ENCODE results near the gene RERE.
A peak's percentile ranks its signal among the peaks of the same experiment; 100 is the strongest.
"Not testable (repeated sequence)": the region's sequence is repeated elsewhere in the genome, so short reads cannot be mapped to it uniquely, and the experiment has no call there.

RERE gene

DNA sequence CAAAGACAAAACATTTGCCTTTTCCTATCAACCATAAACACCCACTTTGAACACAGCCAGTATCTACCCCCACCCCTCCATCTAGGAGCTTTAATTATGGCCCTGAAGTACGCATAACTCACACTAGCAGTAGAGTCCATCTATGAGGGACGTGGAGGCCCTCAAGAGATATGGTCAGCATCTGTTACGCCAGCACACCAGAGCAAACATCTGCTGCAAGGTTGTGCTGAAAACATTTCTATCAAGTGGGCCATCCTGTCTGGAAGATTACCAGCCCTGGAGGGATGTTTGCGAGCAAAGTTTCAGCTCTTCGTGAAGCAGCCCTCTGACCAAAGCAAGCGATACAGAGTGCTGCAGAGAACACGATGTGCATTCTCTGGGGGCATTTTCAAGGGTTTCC, 424.9 kb downstream of the RERE start:
- DNase-seq = no peak

DNA sequence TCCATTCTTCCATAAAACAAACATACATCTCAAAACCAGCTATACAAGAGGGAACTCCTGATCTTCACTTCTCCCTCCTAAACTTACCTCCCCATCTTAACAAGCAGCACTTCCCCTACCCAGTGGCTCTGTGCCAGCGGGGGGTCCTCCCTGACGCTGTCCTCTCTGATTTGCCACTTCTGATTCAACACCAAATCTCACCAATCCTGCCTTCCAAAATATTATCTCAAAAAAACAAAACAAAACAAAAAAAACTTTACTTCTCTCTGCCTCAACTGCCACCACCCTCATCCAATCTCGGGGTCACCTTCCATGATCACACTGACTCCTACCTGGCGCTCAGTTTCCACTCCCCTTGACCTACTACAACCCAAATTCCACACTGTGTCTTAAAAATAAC, 426.7 kb downstream of the RERE start:
- DNase-seq = no peak

- no peak for DNase-seq
These were observed 427.4 kb downstream of the RERE start for GRCh38 chr1:8389958-8390535.

DNA sequence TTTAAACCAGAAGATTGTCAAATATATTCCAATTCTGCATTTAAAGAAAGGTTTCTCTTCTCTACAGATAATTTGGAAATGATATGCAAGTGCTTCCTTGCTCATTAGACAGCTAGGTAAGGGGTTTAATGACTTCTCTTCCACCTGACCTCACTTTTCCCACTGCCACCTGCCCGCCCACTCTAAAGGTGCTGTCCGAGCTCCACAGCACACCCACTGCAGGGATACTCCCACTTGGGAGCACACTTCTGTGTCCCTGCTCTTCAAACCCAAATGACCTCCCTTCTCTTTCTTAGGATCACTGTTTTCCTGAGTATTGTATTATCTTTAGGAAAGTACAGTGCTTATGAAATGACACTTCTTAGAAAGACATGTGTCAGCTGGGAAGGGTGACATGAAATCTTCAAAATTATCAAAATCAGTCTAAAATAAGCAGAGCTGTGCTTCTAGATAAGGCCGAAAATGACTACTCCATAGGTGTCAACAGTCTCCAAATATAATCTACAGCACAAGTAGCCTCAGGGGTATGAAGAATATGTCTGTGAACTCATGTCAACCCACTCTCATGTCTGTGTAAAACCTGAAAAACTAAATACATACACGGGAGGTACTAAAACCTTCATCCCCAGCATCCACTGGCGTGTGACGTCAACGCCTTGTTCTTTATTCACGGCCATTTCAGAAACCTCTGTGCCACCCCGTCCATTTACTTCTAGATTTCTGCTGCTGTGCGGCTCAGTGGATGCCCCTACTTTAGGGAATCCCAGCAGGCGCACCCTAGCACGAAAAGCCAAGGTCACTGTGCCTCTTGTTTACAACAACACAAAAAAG, 428.5 kb downstream of the RERE start:
- no peak for DNase-seq

DNA sequence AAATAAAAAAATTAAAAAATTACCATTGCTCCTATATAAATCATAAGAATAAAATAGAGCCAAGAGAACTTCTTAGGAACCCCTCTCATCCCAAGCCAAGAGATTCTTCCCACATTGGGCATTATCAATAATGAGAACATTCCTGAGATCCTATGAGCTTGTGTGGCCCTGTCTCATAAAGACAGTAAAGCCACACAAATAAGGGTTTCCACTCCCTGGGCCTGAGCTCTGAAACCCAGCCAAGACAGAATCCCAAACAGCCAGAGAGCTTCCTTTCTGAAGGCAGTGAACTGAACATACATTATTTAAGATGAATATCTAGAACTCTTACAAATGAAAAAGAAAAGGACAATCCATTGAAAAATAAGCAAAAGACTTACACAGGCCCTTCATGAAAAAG, 431.2 kb downstream of the RERE start:
- no peak for DNase-seq

- DNase-seq = peak in 10 of 58 donors; percentile 16 to 53 (median 30)
These were observed 432.9 kb downstream of the RERE start for GRCh38 chr1:8384577-8384976.

- no peak for DNase-seq
These were observed 433.4 kb downstream of the RERE start for GRCh38 chr1:8384088-8384487.

DNA sequence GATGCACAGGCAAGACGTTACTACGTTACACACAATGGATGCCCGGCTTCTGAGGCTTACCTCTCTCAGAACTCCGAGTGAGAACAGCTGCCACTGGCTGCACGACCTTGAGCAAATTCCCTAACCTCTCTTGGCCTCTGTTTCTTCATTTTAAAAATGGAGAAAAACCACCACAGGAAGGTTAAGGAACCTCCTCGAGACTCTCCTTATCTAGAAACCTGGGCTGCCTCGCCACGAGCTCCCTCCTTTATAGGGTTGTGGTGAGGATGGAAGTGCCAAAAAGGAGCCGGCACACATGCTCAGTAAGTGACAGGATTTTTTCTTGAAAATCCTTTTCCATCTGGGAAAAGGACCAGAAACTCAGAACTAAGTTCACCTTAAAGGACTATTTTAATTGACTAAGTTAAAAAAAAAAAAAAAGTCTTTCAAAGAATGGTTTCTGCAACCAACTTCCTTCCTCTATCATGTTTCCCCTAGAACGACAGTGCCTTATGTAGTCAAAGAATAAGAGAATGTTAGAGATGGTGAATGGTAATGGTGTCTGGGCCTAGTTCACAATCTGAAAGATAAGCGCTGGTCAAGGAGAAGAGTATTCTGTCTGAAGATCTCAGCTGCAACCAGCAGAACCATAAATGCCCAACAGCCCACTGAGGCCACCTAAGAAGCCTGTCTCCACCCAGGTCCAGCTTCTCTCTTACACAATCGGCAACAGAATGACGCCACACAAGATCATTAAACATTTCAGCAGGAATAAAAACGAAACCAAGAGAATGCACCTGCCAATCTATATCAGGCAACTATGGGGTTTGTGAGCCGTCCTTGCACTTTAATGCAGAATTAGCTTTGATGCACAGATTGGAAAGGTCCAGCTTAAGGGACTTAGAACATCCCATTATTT, 434.6 kb downstream of the RERE start:
- DNase-seq = no peak

GRCh38 chr1:8382051-8382505, 435.4 kb downstream of the RERE start:
- DNase-seq = peak in 27 of 58 donors; percentile 21 to 68 (median 39)

GRCh38 chr1:8381618-8382017, 435.8 kb downstream of the RERE start:
- DNase-seq = no peak

DNA sequence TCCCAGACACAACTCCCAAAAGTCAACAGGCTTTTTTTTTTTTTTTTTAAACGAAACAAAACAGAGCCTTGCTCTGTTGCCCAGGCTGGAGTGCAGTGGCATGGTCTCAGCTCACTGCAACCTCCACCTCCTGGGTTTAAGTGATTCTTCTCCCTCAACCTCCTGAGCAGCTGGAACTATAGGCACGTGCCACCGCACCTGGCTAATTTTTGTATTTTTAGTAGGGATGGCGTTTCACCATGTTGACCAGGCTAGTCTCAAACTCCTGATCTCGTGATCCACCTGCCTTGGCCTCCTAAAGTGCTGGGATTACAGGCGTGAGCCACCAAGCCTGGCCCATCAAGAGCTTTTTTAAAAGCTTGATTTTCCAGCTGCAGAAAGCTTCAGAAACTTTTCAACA, 437.1 kb downstream of the RERE start:
- DNase-seq = not testable (repeated sequence)

GRCh38 chr1:8379513-8380186, 437.8 kb downstream of the RERE start:
- DNase-seq = no peak

- peak in 1 of 58 donors; percentile 19 for DNase-seq
These were observed 438.4 kb downstream of the RERE start for GRCh38 chr1:8378981-8379470.

DNA sequence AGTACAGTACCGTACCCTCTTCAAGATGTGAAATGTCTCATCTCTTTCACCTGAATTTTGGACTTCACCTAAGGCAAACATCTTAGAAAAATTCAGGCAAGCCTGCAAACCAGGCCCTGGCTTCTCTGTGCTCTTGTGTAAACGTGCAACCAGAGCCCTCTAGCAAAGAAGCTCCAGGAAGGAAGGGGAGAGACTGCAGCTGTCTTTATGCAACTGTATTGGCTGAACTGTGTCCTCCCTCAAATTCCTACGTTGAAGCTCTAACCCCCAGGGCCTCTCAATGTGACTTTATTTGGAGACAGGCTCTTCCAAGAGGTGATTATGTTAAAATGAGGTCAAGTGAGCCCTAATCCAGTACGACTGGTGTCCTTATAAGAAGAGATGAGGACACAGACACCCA, 439.3 kb downstream of the RERE start:
- DNase-seq = no peak

- DNase-seq = no peak
These were observed 440.0 kb downstream of the RERE start for GRCh38 chr1:8377271-8377981.

- no peak for DNase-seq
These were observed 441.0 kb downstream of the RERE start for GRCh38 chr1:8376358-8376840.

DNA sequence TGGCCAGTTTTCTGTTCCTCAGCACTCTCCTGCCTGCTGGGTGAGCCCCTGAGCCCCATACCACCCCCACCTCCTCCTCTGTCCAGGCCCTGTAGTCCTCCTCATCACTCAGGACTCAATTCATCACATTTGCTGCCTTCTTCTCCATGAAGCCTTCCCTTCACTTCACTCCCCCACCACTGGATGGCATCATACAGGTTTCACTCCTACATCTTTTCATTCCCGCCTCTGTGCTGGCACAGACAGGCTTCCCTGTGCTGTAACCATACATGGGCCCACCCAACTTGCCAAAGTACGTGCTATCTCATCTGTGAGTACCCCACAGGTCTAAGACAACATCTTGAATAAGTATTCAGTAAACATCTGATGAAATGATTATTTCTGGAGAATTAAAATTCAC, 442.6 kb downstream of the RERE start:
- DNase-seq = no peak

- DNase-seq = no peak
These were observed 443.1 kb downstream of the RERE start for GRCh38 chr1:8374356-8374755.

- peak in 39 of 58 donors; percentile 24 to 81 (median 47) for DNase-seq
These were observed 443.7 kb downstream of the RERE start for GRCh38 chr1:8373581-8374241.

DNA sequence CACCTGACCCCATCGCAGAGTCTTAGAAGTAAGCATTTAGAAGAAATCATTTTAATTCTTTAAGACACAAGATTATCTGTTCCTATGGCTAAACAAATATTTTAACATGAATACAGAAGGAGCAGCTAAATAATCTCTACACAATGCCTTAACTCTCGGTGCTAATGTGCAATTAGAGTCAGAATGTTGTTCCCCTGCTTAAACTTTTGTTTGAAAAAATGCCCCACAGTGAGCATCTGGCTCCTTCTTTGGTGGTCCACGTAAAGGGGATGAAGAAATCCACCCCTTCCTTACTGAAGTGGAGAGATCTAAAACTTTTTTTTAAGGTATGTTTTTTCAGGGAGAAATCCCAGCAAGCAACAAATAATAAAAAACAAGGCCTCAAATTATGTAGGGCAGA, 444.3 kb downstream of the RERE start:
- no peak for DNase-seq

Measured in anterior cingulate cortex (tissue), 58 donors.